SK-N-SH (cell line): Measurements from ENCODE around the gene FAM149A. TPM values are rescaled to one million over a fixed set of nuclear protein-coding genes. Genes with fewer than 3 reads are reported as not detected.

Experiments
- CTCF ChIA-PET: fragments of 300-600, 350-600 bp; formaldehyde crosslinking; extraction: SDS; loops from one replicate; lab custom pipeline; 2021; lab: Yijun Ruan, JAX
- POLR2A ChIA-PET: fragments of 350-600 bp; sonication (Branson Sonifier 250); formaldehyde crosslinking; extraction: SDS; loops from one replicate; lab custom pipeline; 2020; ENCODE audit warnings: antibody characterized with exemption, inconsistent platforms; lab: Yijun Ruan, JAX
- DNase-seq: peaks from one replicate; pipeline ENCODE4 v3.0.0; 2012
- H2AFZ ChIP-seq: fragments of 200-600 bp; sonication (generic); 2 replicates; pipeline ENCODE4 v1.8.1; 2016; ENCODE audit warnings: antibody characterized with exemption, mild to moderate bottlenecking, low read depth
- H3F3A ChIP-seq: fragments of 200-600 bp; sonication (generic); replicated peaks from 2 replicates; pipeline ENCODE3; 2016; ENCODE audit warnings: antibody characterized with exemption, mild to moderate bottlenecking; ENCODE audit not compliant: insufficient read depth
- H3K27ac ChIP-seq, 2 experiments: fragments of 200-500 bp in 1 of 2; fragments of 200-600 bp in 1 of 2; sonication (Bioruptor generic) in 1 of 2; sonication (generic), shearing (Covaris generic) in 1 of 2; 2 replicates each; pipeline versions ENCODE4 v1.5.1 to v1.6.1; 2014 to 2016; ENCODE audit warnings: low read depth in 2 of 2, inconsistent platforms in 1 of 2, low read length in 1 of 2, mild to moderate bottlenecking in 1 of 2, mixed read lengths in 1 of 2
- H3K27me3 ChIP-seq: fragments of 200-600 bp; sonication (generic), shearing (Covaris generic); 2 replicates; pipeline ENCODE4 v1.6.1; 2016; ENCODE audit warnings: mixed run types; ENCODE audit not compliant: insufficient read depth
- H3K36me3 ChIP-seq, 2 experiments: fragments of 200-500 bp in 1 of 2; fragments of 200-600 bp in 1 of 2; sonication (Bioruptor generic) in 1 of 2; sonication (generic) in 1 of 2; replicated peaks in 1 of 2; 2 replicates each; pipeline versions ENCODE3 to v1.5.1; 2014 to 2016; ENCODE audit warnings: low read length in 1 of 2, mild to moderate bottlenecking in 1 of 2; ENCODE audit not compliant: insufficient read depth in 2 of 2, control insufficient read depth in 1 of 2
- H3K4me1 ChIP-seq, 2 experiments: fragments of 200-500 bp in 1 of 2; fragments of 200-600 bp in 1 of 2; sonication (Bioruptor generic) in 1 of 2; sonication (generic), shearing (Covaris generic) in 1 of 2; 2 replicates each; pipeline versions ENCODE4 v1.5.1 to v1.6.1; 2014 to 2016; ENCODE audit warnings: low read depth in 1 of 2, low read length in 1 of 2, mixed run types in 1 of 2; ENCODE audit not compliant: insufficient read depth in 2 of 2, control insufficient read depth in 1 of 2
- H3K4me2 ChIP-seq: fragments of 200-600 bp; sonication (generic), shearing (Covaris generic); 2 replicates; pipeline ENCODE4 v1.6.1; 2017; ENCODE audit warnings: mixed run types
- H3K4me3 ChIP-seq, 2 experiments: fragments of 200-500 bp in 1 of 2; fragments of 200-600 bp in 1 of 2; sonication (Bioruptor generic) in 1 of 2; sonication (generic), shearing (Covaris generic) in 1 of 2; 2 replicates each; pipeline versions ENCODE4 v1.5.1 to v1.8.1; 2014 to 2016; ENCODE audit warnings: low read depth in 2 of 2, inconsistent platforms in 1 of 2, low read length in 1 of 2, mild to moderate bottlenecking in 1 of 2, mixed read lengths in 1 of 2, moderate library complexity in 1 of 2
- H3K79me2 ChIP-seq: fragments of 200-600 bp; sonication (generic); 2 replicates; pipeline ENCODE4 v1.8.1; 2017; ENCODE audit warnings: mild to moderate bottlenecking; ENCODE audit not compliant: insufficient read depth
- H3K9ac ChIP-seq: fragments of 200-600 bp; sonication (generic); 2 replicates; pipeline ENCODE4 v1.6.1; 2017; ENCODE audit warnings: mixed run types
- H3K9me2 ChIP-seq: fragments of 200-600 bp; sonication (generic); 2 replicates; pipeline ENCODE4 v1.6.1; 2017; ENCODE audit warnings: mixed run types
- H3K9me3 ChIP-seq: fragments of 200-600 bp; sonication (generic); 2 replicates; pipeline ENCODE4 v1.6.1; 2017; ENCODE audit warnings: mixed run types, mild to moderate bottlenecking, moderate library complexity
- H4K20me1 ChIP-seq: fragments of 200-600 bp; sonication (generic); 2 replicates; pipeline ENCODE4 v1.6.1; 2017; ENCODE audit warnings: mild to moderate bottlenecking, mixed run types; ENCODE audit not compliant: insufficient read depth
- EP300 ChIP-seq, 2 experiments: IDR thresholded peaks; 2 replicates each; pipeline versions ENCODE4 v1.4.0 to v1.6.1; 2012; ENCODE audit warnings: borderline replicate concordance in 1 of 2, low read depth in 1 of 2, low read length in 1 of 2
- FOSL2 ChIP-seq: IDR thresholded peaks from 2 replicates; pipeline ENCODE4 v1.4.0; 2012; ENCODE audit warnings: low read depth, mild to moderate bottlenecking, moderate library complexity, borderline replicate concordance
- GABPA ChIP-seq: IDR thresholded peaks from 2 replicates; pipeline ENCODE4 v1.4.0; 2012; ENCODE audit warnings: low read depth, mild to moderate bottlenecking
- GATA2 ChIP-seq: sonication (generic); formaldehyde crosslinking; IDR thresholded peaks from 2 replicates; pipeline ENCODE4 v1.5.0; 2020; ENCODE audit warnings: mild to moderate bottlenecking, missing genetic modification reagents
- MEF2A ChIP-seq: IDR thresholded peaks from 2 replicates; pipeline ENCODE4 v1.4.0; 2012; ENCODE audit warnings: low read depth, borderline replicate concordance
- NFIC ChIP-seq: IDR thresholded peaks from 2 replicates; pipeline ENCODE4 v1.4.0; 2012; ENCODE audit warnings: borderline replicate concordance
- NRF1 ChIP-seq: IDR thresholded peaks from 2 replicates; pipeline ENCODE4 v1.6.1; 2012; ENCODE audit warnings: low read depth, mild to moderate bottlenecking, low read length
- POLR2AphosphoS5 ChIP-seq: IDR thresholded peaks from 2 replicates; pipeline ENCODE4 v1.6.1; 2012; ENCODE audit warnings: low read depth, low read length
- RAD21 ChIP-seq: IDR thresholded peaks from 2 replicates; pipeline ENCODE4 v1.6.1; 2012; ENCODE audit warnings: mild to moderate bottlenecking, low read length
- RCOR1 ChIP-seq: fragments of 150-350 bp; IDR thresholded peaks from 2 replicates; pipeline ENCODE4 v1.6.1; 2017; ENCODE audit warnings: antibody characterized with exemption, low read length
- RXRA ChIP-seq: IDR thresholded peaks from 2 replicates; pipeline ENCODE4 v1.4.0; 2012; ENCODE audit warnings: low read depth, mild to moderate bottlenecking, borderline replicate concordance
- SIN3A ChIP-seq: IDR thresholded peaks from 2 replicates; pipeline ENCODE4 v1.6.1; 2012; ENCODE audit warnings: low read depth, mild to moderate bottlenecking, low read length, moderate library complexity, borderline replicate concordance
- TAF1 ChIP-seq: IDR thresholded peaks from 2 replicates; pipeline ENCODE4 v1.6.1; 2012; ENCODE audit warnings: low read depth, mild to moderate bottlenecking, low read length, moderate library complexity, borderline replicate concordance
- WGBS: methylation state at CpG from one replicate; pipeline ENCODE4 v1.1.6; 2017; ENCODE audit warnings: low lambda C conversion rate; 5-methylcytosine and 5-hydroxymethylcytosine counted together
- polyA plus RNA-seq, 3 experiments: library from polyadenylated mRNA; depleted of rRNA; stranded (reverse); fragments of >200 nt; gene quantifications; 2 replicates each; pipeline ENCODE4 v1.2.3, GENCODE V29; 2012
- TF ChIP-seq, protein P1 (sequence below): fragments of 200-600 bp; sonication (generic); IDR thresholded peaks from 2 replicates; pipeline ENCODE4 v1.6.1; 2017; ENCODE audit warnings: antibody characterized with exemption, mild to moderate bottlenecking, moderate library complexity
- TF ChIP-seq, protein P2 (sequence below): IDR thresholded peaks from 2 replicates; pipeline ENCODE4 v1.4.0; 2012; ENCODE audit warnings: low read depth, borderline replicate concordance
- TF ChIP-seq, protein P3 (sequence below): IDR thresholded peaks from 2 replicates; pipeline ENCODE4; 2012
- TF ChIP-seq, protein P4 (sequence below): fragments of 150-350 bp; IDR thresholded peaks from 2 replicates; pipeline ENCODE4 v1.6.1; 2017; ENCODE audit warnings: antibody characterized with exemption, low read length, low read depth, borderline replicate concordance
- TF ChIP-seq, protein P5 (sequence below): IDR thresholded peaks from 2 replicates; pipeline ENCODE4 v1.4.0; 2012; ENCODE audit warnings: low read depth, borderline replicate concordance

The FAM149A gene
- polyA plus RNA-seq, 1 of the 3 experiments (the other 2 are of a cell fraction): 0.38 TPM

DNA sequence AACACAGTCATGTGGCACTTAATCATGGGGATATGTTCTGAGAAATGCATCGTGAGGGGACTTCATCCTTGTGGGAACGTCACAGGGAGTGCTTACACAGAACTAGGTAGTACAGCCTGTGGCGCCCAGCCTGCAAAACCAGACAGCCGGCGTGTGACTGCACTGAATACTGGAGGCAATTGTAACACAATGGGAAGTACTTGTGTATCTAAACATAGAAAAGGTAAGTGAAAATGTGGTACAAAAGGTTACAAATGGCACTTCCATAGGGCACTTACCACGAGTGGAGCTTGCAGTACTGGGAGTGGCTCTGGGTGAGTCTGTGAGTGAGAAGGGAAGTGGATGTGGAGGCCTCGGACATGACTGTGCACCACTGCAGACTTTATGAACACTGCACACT is 30.3 kb upstream of the FAM149A start:
- no peaks in the 10 kb centered on the region for H3K9me3 ChIP-seq
- no peak overlapping the region for H3K4me2 ChIP-seq
- no peak for DNase-seq
- no peak overlapping the region for H3K9ac ChIP-seq
- H3K4me1 ChIP-seq: peaks cover 0 to 3% of the 10 kb centered on the region in 2 experiments; a peak in 1 of 4 replicates
- no peak overlapping the region for H3K27ac ChIP-seq
- 64% methylated on average over 7 of the region's 7 CpGs for WGBS
- H3K4me3 ChIP-seq: no peak overlapping the region
- H2AFZ ChIP-seq: no peak overlapping the region
- H3F3A ChIP-seq: no peaks in the 10 kb centered on the region
- no peaks in the 10 kb centered on the region for H3K36me3 ChIP-seq
- no peaks in the 10 kb centered on the region for H3K79me2 ChIP-seq
- no peaks in the 10 kb centered on the region for H4K20me1 ChIP-seq
- no peaks in the 10 kb centered on the region for H3K27me3 ChIP-seq
- POLR2A ChIA-PET: no interaction called here
- 0 out of 2 replicates have a peak, but pooled peaks cover 3% of the 10 kb centered on the region for H3K9me2 ChIP-seq
- TF ChIP-seq TAF1: no peak
- TF ChIP-seq GATA2 (CRISPR knock-in tag): no peak
- TF ChIP-seq, protein P1, sequence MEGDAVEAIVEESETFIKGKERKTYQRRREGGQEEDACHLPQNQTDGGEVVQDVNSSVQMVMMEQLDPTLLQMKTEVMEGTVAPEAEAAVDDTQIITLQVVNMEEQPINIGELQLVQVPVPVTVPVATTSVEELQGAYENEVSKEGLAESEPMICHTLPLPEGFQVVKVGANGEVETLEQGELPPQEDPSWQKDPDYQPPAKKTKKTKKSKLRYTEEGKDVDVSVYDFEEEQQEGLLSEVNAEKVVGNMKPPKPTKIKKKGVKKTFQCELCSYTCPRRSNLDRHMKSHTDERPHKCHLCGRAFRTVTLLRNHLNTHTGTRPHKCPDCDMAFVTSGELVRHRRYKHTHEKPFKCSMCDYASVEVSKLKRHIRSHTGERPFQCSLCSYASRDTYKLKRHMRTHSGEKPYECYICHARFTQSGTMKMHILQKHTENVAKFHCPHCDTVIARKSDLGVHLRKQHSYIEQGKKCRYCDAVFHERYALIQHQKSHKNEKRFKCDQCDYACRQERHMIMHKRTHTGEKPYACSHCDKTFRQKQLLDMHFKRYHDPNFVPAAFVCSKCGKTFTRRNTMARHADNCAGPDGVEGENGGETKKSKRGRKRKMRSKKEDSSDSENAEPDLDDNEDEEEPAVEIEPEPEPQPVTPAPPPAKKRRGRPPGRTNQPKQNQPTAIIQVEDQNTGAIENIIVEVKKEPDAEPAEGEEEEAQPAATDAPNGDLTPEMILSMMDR: no peak
- no peak for TF ChIP-seq RXRA
- TF ChIP-seq, protein P2, sequence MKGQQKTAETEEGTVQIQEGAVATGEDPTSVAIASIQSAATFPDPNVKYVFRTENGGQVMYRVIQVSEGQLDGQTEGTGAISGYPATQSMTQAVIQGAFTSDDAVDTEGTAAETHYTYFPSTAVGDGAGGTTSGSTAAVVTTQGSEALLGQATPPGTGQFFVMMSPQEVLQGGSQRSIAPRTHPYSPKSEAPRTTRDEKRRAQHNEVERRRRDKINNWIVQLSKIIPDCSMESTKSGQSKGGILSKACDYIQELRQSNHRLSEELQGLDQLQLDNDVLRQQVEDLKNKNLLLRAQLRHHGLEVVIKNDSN: no peak
- no peak for TF ChIP-seq NFIC
- TF ChIP-seq, protein P3, sequence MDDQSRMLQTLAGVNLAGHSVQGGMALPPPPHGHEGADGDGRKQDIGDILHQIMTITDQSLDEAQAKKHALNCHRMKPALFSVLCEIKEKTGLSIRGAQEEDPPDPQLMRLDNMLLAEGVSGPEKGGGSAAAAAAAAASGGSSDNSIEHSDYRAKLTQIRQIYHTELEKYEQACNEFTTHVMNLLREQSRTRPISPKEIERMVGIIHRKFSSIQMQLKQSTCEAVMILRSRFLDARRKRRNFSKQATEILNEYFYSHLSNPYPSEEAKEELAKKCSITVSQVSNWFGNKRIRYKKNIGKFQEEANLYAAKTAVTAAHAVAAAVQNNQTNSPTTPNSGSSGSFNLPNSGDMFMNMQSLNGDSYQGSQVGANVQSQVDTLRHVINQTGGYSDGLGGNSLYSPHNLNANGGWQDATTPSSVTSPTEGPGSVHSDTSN: no peak
- TF ChIP-seq NRF1: no peak
- TF ChIP-seq, protein P4, sequence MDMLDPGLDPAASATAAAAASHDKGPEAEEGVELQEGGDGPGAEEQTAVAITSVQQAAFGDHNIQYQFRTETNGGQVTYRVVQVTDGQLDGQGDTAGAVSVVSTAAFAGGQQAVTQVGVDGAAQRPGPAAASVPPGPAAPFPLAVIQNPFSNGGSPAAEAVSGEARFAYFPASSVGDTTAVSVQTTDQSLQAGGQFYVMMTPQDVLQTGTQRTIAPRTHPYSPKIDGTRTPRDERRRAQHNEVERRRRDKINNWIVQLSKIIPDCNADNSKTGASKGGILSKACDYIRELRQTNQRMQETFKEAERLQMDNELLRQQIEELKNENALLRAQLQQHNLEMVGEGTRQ: no peak
- TF ChIP-seq POLR2AphosphoS5: no peak
- no peak for TF ChIP-seq FOSL2
- TF ChIP-seq, all 33 proteins: peak for 0
- CTCF ChIA-PET: no interaction called here

DNA sequence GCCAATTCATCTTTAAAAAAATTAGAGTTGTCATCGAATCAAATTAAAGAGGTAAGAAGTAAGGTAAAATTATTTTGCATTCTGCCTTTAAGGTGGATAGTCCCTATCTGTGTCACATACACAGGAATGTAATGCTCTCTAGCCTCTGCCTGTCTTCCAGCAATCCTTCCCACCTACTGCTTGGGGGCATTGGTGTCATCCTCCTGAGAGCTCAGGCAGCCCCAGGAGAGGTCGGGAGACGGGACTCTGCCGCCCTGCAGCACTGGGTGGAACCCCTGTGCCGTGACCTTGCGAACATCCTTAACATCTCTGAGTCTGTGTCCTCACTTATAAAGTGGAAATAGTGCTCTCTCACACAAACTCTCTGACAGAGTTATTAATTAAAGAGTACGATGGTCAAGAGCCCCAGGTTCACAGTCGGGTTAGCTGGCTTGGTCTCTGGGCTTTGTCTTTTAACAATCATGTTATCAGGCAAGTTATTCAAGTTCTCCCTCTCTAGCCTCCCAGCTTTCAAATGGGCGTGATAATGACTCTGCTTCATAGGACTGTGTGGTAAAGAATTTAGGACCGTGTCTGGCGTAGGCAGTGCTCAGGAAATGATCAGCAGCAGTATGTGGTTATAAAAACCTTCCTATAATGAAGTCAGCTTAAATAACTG is 25.4 kb upstream of the FAM149A start:
- no peaks in the 10 kb centered on the region for H3F3A ChIP-seq
- no peak overlapping the region for H3K4me2 ChIP-seq
- ChIA-PET CTCF (interaction anchor here (0.8 to 1.4 kb wide), 3 partner anchors 10 to 482 kb away, joined by 3 to 5 read pairs (median 4); partner anchors contain the start of gene TLR3), POLR2A (no interaction called here)
- no peaks in the 10 kb centered on the region for H3K27me3 ChIP-seq
- H2AFZ ChIP-seq: no peak overlapping the region
- H4K20me1 ChIP-seq: no peaks in the 10 kb centered on the region
- no peaks in the 10 kb centered on the region for H3K79me2 ChIP-seq
- H3K9me3 ChIP-seq: no peaks in the 10 kb centered on the region
- WGBS: 47% methylated on average over 10 of the region's 11 CpGs
- DNase-seq: no peak
- 0 out of 2 replicates have a peak, but pooled peaks cover 3% of the 10 kb centered on the region for H3K9me2 ChIP-seq
- H3K9ac ChIP-seq: no peak overlapping the region
- no peaks in the 10 kb centered on the region for H3K36me3 ChIP-seq
- no peak overlapping the region for H3K4me3 ChIP-seq
- peaks cover 0 to 3% of the 10 kb centered on the region in 2 experiments; a peak in 1 of 4 replicates for H3K4me1 ChIP-seq
- no peak overlapping the region for H3K27ac ChIP-seq
- TF ChIP-seq RCOR1 (no peak), RXRA (no peak), MEF2A (no peak), GABPA (no peak), EP300 (IDR thresholded peaks at IDR 0.05; ENCODE audit: borderline replicate concordance in 1 of 2, low read depth in 1 of 2, low read length in 1 of 2) (no peak), RAD21 (no peak), SIN3A (no peak)
- TF ChIP-seq, protein P1: no peak
- TF ChIP-seq, protein P5, sequence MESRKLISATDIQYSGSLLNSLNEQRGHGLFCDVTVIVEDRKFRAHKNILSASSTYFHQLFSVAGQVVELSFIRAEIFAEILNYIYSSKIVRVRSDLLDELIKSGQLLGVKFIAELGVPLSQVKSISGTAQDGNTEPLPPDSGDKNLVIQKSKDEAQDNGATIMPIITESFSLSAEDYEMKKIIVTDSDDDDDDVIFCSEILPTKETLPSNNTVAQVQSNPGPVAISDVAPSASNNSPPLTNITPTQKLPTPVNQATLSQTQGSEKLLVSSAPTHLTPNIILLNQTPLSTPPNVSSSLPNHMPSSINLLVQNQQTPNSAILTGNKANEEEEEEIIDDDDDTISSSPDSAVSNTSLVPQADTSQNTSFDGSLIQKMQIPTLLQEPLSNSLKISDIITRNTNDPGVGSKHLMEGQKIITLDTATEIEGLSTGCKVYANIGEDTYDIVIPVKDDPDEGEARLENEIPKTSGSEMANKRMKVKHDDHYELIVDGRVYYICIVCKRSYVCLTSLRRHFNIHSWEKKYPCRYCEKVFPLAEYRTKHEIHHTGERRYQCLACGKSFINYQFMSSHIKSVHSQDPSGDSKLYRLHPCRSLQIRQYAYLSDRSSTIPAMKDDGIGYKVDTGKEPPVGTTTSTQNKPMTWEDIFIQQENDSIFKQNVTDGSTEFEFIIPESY: no peak
